H9 (cell line): Measurements from ENCODE around the gene ALDH2. TPM values are rescaled to one million over a fixed set of nuclear protein-coding genes. Genes with fewer than 3 reads are reported as not detected.

Experiments used
- DNase-seq: peaks from one replicate; pipeline ENCODE4 v3.0.0-alpha.2; 2017
- H2AFZ ChIP-seq: one replicate; pipeline ENCODE4 v1.6.1; 2013; ENCODE audit warnings: mild to moderate bottlenecking, low read length, control low read depth, moderate library complexity
- H2AK5ac ChIP-seq: 2 replicates; pipeline ENCODE4 v1.6.1; 2013; ENCODE audit warnings: low read length, control low read depth, mixed read lengths; ENCODE audit not compliant: insufficient read length
- H2BK120ac ChIP-seq: one replicate; pipeline ENCODE4 v1.6.1; 2013; ENCODE audit warnings: low read depth, mild to moderate bottlenecking, low read length, control low read depth, inconsistent platforms; ENCODE audit not compliant: poor library complexity, severe bottlenecking
- H2BK12ac ChIP-seq: 2 replicates; pipeline ENCODE4 v1.6.1; 2013; ENCODE audit warnings: low read length, control low read depth, mixed read lengths, low read depth; ENCODE audit not compliant: insufficient read length
- H2BK15ac ChIP-seq: 2 replicates; pipeline ENCODE4 v1.6.1; 2013; ENCODE audit warnings: low read depth, low read length, control low read depth
- H2BK20ac ChIP-seq: one replicate; pipeline ENCODE4 v1.6.1; 2013; ENCODE audit warnings: low read depth, mild to moderate bottlenecking, low read length, control low read depth, inconsistent platforms; ENCODE audit not compliant: poor library complexity, severe bottlenecking
- H2BK5ac ChIP-seq: 2 replicates; pipeline ENCODE4 v1.6.1; 2013; ENCODE audit warnings: low read length, control low read depth, mixed read lengths; ENCODE audit not compliant: insufficient read length
- H3K14ac ChIP-seq: 2 replicates; pipeline ENCODE4 v1.6.1; 2013; ENCODE audit warnings: low read length, control low read depth; ENCODE audit not compliant: insufficient read depth
- H3K18ac ChIP-seq: 2 replicates; pipeline ENCODE4 v1.6.1; 2013; ENCODE audit warnings: low read depth, mild to moderate bottlenecking, mixed read lengths, low read length, control low read depth; ENCODE audit not compliant: insufficient read length
- H3K23ac ChIP-seq: 2 replicates; pipeline ENCODE4 v1.6.1; 2013; ENCODE audit warnings: low read length, control low read depth, mixed read lengths, low read depth; ENCODE audit not compliant: insufficient read length
- H3K23me2 ChIP-seq: 2 replicates; pipeline ENCODE4 v1.6.1; 2013; ENCODE audit warnings: low read depth, mild to moderate bottlenecking, mixed read lengths, low read length, control low read depth; ENCODE audit not compliant: insufficient read length, poor library complexity, severe bottlenecking
- H3K27ac ChIP-seq: 2 replicates; pipeline ENCODE4 v1.5.1; 2013; ENCODE audit warnings: low read length, control low read depth, mixed read lengths, low read depth; ENCODE audit not compliant: insufficient read length
- H3K27me3 ChIP-seq: 2 replicates; pipeline ENCODE4 v1.6.1; 2013; ENCODE audit warnings: low read length, control low read depth, inconsistent platforms; ENCODE audit not compliant: insufficient read depth
- H3K4ac ChIP-seq: 2 replicates; pipeline ENCODE4 v1.6.1; 2013; ENCODE audit warnings: low read depth, mild to moderate bottlenecking, control low read depth, inconsistent platforms, low read length, moderate library complexity
- H3K4me1 ChIP-seq: 2 replicates; pipeline ENCODE4 v1.6.1; 2013; ENCODE audit warnings: low read length, control low read depth, inconsistent platforms; ENCODE audit not compliant: insufficient read depth
- H3K4me2 ChIP-seq: 2 replicates; pipeline ENCODE4 v1.6.1; 2013; ENCODE audit warnings: low read length, control low read depth, mixed read lengths; ENCODE audit not compliant: insufficient read length, insufficient read depth
- H3K56ac ChIP-seq: 2 replicates; pipeline ENCODE4 v1.6.1; 2013; ENCODE audit warnings: low read depth, mild to moderate bottlenecking, mixed read lengths, low read length, control low read depth; ENCODE audit not compliant: insufficient read length
- H3K79me1 ChIP-seq: 2 replicates; pipeline ENCODE4 v1.6.1; 2013; ENCODE audit warnings: low read depth, mild to moderate bottlenecking, moderate library complexity, low read length, control low read depth, inconsistent platforms; ENCODE audit not compliant: insufficient read depth, poor library complexity, severe bottlenecking
- H3K79me2 ChIP-seq: 2 replicates; pipeline ENCODE4 v1.6.1; 2013; ENCODE audit warnings: low read length, control low read depth, inconsistent platforms; ENCODE audit not compliant: insufficient read depth
- H3K9ac ChIP-seq: 2 replicates; pipeline ENCODE4 v1.6.1; 2013; ENCODE audit warnings: low read length, control low read depth, mixed read lengths; ENCODE audit not compliant: insufficient read length; ENCODE audit errors: extremely low read depth
- H3K9me3 ChIP-seq: one replicate; pipeline ENCODE4 v1.6.1; 2013; ENCODE audit warnings: low read depth, low read length, inconsistent platforms; ENCODE audit not compliant: control insufficient read depth
- H3T11ph ChIP-seq: one replicate; pipeline ENCODE4 v1.6.1; 2013; ENCODE audit warnings: mild to moderate bottlenecking, low read length, control low read depth, inconsistent platforms
- H4K20me1 ChIP-seq: one replicate; pipeline ENCODE4 v1.6.1; 2013; ENCODE audit not compliant: control insufficient read depth, insufficient read length, insufficient read depth
- H4K5ac ChIP-seq: 2 replicates; pipeline ENCODE4 v1.6.1; 2013; ENCODE audit warnings: low read depth, mild to moderate bottlenecking, mixed read lengths, low read length, control low read depth; ENCODE audit not compliant: insufficient read length
- H4K8ac ChIP-seq: replicated peaks from 2 replicates; pipeline ENCODE4 v1.6.1; 2013; ENCODE audit warnings: low read length, control low read depth, mixed read lengths, low read depth; ENCODE audit not compliant: insufficient read length
- H4K91ac ChIP-seq: 2 replicates; pipeline ENCODE4 v1.6.1; 2013; ENCODE audit warnings: low read depth, mild to moderate bottlenecking, moderate library complexity, mixed read lengths, low read length, control low read depth; ENCODE audit not compliant: insufficient read length
- H3K27ac Mint-ChIP-seq, 3 experiments: 2 replicates in 2 of 3; 3 replicates in 1 of 3; pipeline ENCODE4 v1.8.0; 2020 to 2021; ENCODE audit warnings: mixed read lengths in 3 of 3, mild to moderate bottlenecking in 1 of 3, moderate library complexity in 1 of 3
- H3K27me3 Mint-ChIP-seq: 2 replicates; pipeline ENCODE4 v1.8.0; 2021; ENCODE audit warnings: low read depth, mild to moderate bottlenecking, moderate library complexity, mixed read lengths
- H3K36me3 Mint-ChIP-seq, 3 experiments: 2 replicates in 2 of 3; 3 replicates in 1 of 3; pipeline ENCODE4 v1.8.0; 2020 to 2021; ENCODE audit warnings: low read depth in 3 of 3, mixed read lengths in 3 of 3; ENCODE audit not compliant: insufficient read depth in 1 of 3
- H3K4me1 Mint-ChIP-seq, 2 experiments: 2 replicates each; pipeline ENCODE4 v1.8.0; 2020; ENCODE audit warnings: mixed read lengths in 2 of 2
- H3K4me3 Mint-ChIP-seq, 2 experiments: 2 replicates in 1 of 2; 3 replicates in 1 of 2; pipeline ENCODE4 v1.8.0; 2020 to 2021; ENCODE audit warnings: mild to moderate bottlenecking in 2 of 2, mixed read lengths in 2 of 2, moderate library complexity in 1 of 2
- H3K9me3 Mint-ChIP-seq, 2 experiments: 2 replicates in 1 of 2; 3 replicates in 1 of 2; pipeline ENCODE4 v1.8.0; 2020; ENCODE audit warnings: mild to moderate bottlenecking in 2 of 2, mixed read lengths in 2 of 2, moderate library complexity in 1 of 2
- WGBS: extraction: QIAGEN DNeasy Blood & Tissue Kit; methylation state at CpG from one replicate; pipeline ENCODE4 v1.1.7; 2013; ENCODE audit warnings: missing lambda C conversion rate, low lambda C conversion rate, mixed read lengths; ENCODE audit not compliant: insufficient read length; ENCODE audit errors: extremely low coverage; 5-methylcytosine and 5-hydroxymethylcytosine counted together
- total RNA-seq: library from RNA; stranded (reverse); gene quantifications from 2 replicates; pipeline ENCODE4 v1.2.1, GENCODE V29; 2021
- TF ChIP-seq, protein P1 (sequence below): fragments of 200-600 bp; sonication (generic); conservative IDR thresholded peaks from 3 replicates; pipeline ENCODE4 v1.8.0; 2021; ENCODE audit warnings: antibody characterized with exemption, mild to moderate bottlenecking

The ALDH2 gene
- total RNA-seq, 1 experiment from 2014 or later, result 44.0 TPM

DNA sequence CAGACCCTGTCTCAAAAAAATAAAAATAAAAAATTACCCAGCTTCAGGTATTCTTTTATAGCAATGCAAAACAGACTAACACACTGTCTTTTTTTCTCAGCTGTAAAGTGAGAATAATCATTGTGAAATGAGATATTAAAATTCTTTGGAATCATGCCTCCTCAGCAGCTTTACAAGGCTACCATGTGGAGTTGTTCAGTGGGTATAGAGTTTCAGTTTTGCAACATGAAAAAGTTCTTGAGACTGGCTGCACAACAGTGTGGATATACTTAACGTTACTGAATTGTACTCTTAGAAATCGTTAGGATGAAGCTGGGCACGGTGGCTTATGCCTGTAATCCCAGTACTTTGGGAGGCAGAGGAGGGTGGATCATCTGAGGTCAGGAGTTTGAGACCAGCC is 59.6 kb downstream of the ALDH2 start:
- no peak overlapping the region for H3K23ac ChIP-seq

More for the DNA sequence above, 59.6 kb downstream of the ALDH2 start:
- H3K18ac ChIP-seq, result no peak overlapping the region
- no peak overlapping the region for H2BK20ac ChIP-seq
- Mint-ChIP-seq H3K27me3 (peaks cover 2% of the 10 kb centered on the region; the same call in 1 of the 2 replicates), H3K4me3 (no peak overlapping the region), H3K9me3 (peaks cover 0 to 11% of the 10 kb centered on the region in 2 experiments; a peak in 3 of 5 replicates), H3K4me1 (peaks cover 32 to 33% of the 10 kb centered on the region in 2 experiments), H3K27ac (no peak overlapping the region), H3K36me3 (no peaks in the 10 kb centered on the region; a peak in 1 of 7 replicates)
- no peak overlapping the region for H2BK15ac ChIP-seq
- H2BK120ac ChIP-seq, result no peak overlapping the region
- no peaks in the 10 kb centered on the region for H3K23me2 ChIP-seq
- no peak for DNase-seq
- no peak overlapping the region for H2AFZ ChIP-seq
- H3K27me3 ChIP-seq, result no peaks in the 10 kb centered on the region
- H2BK12ac ChIP-seq, result no peak overlapping the region
- H3K27ac ChIP-seq, result no peak overlapping the region
- H3K4ac ChIP-seq, result no peak overlapping the region
- H3K4me1 ChIP-seq, result no peaks in the 10 kb centered on the region; the same call in 1 of the 2 replicates
- no peak overlapping the region for H3T11ph ChIP-seq
- H2AK5ac ChIP-seq, result no peak overlapping the region
- H4K91ac ChIP-seq, result no peak overlapping the region
- H2BK5ac ChIP-seq, result no peak overlapping the region
- H3K56ac ChIP-seq, result no peak overlapping the region
- no peaks in the 10 kb centered on the region for H3K9me3 ChIP-seq
- no peak overlapping the region for H4K8ac ChIP-seq
- no peak overlapping the region for H3K14ac ChIP-seq
- no peaks in the 10 kb centered on the region for H3K79me2 ChIP-seq
- no peak overlapping the region for H4K5ac ChIP-seq
- WGBS, result no CpG with 5 or more reads among the region's 3 CpGs
- no peak overlapping the region for H3K4me2 ChIP-seq
- H3K9ac ChIP-seq, result no peak overlapping the region
- TF ChIP-seq, protein P1, sequence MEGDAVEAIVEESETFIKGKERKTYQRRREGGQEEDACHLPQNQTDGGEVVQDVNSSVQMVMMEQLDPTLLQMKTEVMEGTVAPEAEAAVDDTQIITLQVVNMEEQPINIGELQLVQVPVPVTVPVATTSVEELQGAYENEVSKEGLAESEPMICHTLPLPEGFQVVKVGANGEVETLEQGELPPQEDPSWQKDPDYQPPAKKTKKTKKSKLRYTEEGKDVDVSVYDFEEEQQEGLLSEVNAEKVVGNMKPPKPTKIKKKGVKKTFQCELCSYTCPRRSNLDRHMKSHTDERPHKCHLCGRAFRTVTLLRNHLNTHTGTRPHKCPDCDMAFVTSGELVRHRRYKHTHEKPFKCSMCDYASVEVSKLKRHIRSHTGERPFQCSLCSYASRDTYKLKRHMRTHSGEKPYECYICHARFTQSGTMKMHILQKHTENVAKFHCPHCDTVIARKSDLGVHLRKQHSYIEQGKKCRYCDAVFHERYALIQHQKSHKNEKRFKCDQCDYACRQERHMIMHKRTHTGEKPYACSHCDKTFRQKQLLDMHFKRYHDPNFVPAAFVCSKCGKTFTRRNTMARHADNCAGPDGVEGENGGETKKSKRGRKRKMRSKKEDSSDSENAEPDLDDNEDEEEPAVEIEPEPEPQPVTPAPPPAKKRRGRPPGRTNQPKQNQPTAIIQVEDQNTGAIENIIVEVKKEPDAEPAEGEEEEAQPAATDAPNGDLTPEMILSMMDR, result no peak
- H4K20me1 ChIP-seq, result no peaks in the 10 kb centered on the region
- H3K79me1 ChIP-seq, result no peaks in the 10 kb centered on the region
